Stimulated activated CD8-positive, alpha-beta memory T cell treated with anti-CD3 and anti-CD28 coated beads, Interleukin-15, amount 100 ng/mL, for 1 hour (primary cell): ENCODE measurements around the gene BABAM2.
"Not testable (repeated sequence)": the region's sequence is repeated elsewhere in the genome, so short reads cannot be mapped to it uniquely, and the experiment has no call there.

Experiments
- DNase-seq: peaks from one replicate; pipeline ENCODE4 v3.0.0-alpha.2; 2020; ENCODE audit warnings: low read depth

The BABAM2 gene

DNA sequence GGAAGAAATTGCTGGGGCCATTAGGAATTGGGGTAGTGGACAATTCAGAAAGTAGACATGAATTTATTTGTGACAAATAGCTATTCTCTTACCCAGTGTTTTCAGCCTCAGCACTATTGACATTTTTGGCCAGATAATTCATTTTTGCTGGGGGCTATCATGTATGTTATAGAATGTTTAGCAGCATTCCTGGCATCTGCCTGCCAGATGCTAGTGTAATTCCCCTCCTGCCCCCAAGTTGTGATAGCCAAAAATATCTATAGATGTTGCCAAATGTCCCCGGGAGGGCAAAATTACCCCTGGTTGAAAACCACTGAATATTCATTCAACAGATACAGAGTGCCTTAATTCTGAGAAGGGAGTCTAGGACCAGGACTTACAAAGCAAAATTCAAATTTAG, 183.6 kb downstream of the BABAM2 start:
- no peak for DNase-seq

DNA sequence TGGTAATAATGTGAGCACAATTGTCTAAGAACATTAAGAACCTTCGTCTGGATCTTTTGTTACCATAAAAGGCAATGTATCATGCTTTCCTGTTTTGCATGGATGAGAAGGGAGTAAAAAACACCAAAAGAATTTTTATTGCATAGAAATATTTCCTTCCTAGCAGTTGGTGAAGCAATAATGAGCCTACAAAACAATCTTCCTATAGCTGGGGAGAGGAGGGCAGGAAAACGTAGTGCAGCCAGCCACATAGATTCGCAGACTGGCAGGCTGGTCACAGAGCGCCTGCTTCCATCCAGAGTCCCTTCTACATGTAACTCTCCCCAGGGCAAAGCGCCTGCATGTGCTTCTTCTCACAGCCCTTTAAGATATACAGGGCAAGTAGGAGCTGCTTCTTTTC, 190.4 kb downstream of the BABAM2 start:
- no peak for DNase-seq

GRCh38 chr2:28082131-28082530, 191.6 kb downstream of the BABAM2 start:
- DNase-seq = no peak

GRCh38 chr2:28083476-28083875, 192.9 kb downstream of the BABAM2 start:
- DNase-seq = no peak

DNA sequence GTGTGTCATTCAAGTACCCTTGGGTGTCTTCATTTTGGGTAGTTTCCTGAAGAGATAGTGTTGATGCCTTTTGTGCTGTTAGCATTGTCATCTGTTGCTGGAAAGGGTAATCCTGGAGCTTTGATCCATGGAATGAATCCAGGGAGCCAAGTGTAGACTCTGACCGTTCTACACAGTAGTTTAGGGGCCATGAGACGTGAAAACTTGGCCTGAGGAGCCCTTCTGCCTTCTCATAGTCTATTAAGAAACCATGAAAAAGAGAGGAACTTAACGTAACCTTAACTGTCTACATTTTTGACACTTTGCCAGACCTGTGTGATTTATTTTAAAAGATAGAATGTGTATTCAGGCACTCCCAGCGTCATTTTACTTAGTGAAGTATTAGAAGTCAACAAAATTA, 194.0 kb downstream of the BABAM2 start:
- DNase-seq = no peak

GRCh38 chr2:28085201-28085600, 194.7 kb downstream of the BABAM2 start:
- no peak for DNase-seq

- no peak for DNase-seq
Measured at GRCh38 chr2:28086611-28087010, 196.1 kb downstream of the BABAM2 start.

- no peak for DNase-seq
Measured at GRCh38 chr2:28088970-28089369, 198.4 kb downstream of the BABAM2 start.

- DNase-seq = no peak
Measured at GRCh38 chr2:28089486-28089885, 199.0 kb downstream of the BABAM2 start.

DNA sequence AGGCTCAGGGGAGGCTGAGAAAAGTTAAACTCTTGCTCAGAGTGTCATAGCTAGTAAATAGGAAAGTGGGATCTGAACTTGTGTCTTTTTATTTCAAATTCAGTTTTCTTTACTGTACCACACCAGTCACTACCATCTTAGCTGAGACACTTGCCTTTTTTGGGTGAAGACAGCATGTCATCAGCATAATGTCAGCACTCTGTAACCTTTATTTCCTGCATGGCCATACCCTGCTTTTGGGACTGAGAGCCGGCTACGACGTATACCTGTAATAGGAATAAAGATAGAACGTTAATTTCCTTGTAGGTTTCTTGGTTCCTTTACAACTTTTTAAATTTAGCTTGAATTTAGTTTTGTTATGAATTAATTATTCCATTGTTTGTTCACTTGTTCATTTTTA, 202.8 kb downstream of the BABAM2 start:
- no peak for DNase-seq

- no peak for DNase-seq
Measured at GRCh38 chr2:28093768-28094167, 203.2 kb downstream of the BABAM2 start.

GRCh38 chr2:28094739-28095138, 204.2 kb downstream of the BABAM2 start:
- no peak for DNase-seq

- no peak for DNase-seq
Measured at GRCh38 chr2:28095622-28096021, 205.1 kb downstream of the BABAM2 start.

- no peak for DNase-seq
Measured at GRCh38 chr2:28096421-28096820, 205.9 kb downstream of the BABAM2 start.

- DNase-seq = no peak
Measured at GRCh38 chr2:28098501-28099225, 208.1 kb downstream of the BABAM2 start.

GRCh38 chr2:28101123-28101522, 210.6 kb downstream of the BABAM2 start:
- DNase-seq = no peak

GRCh38 chr2:28101892-28102291, 211.4 kb downstream of the BABAM2 start:
- DNase-seq = no peak

DNA sequence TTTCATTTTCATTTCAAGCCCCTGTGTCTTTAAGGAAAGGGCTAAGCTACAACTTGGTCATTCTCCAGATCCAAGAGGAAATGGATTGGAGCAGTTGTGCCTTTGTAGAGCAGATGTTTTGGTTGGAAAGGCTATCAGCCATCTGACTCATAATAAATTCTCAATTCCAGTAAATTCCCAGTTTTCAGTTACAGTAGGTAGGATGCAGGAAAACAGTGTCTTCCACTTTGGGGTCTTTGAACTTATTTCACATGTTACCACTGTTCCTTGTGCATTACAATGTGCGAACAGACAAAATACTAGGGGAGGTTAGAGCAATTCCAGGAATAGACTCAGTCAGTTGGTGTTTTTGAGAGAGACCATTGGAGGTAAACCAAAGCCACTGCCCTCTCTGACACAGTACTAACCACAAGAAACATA, 211.9 kb downstream of the BABAM2 start:
- no peak for DNase-seq

DNA sequence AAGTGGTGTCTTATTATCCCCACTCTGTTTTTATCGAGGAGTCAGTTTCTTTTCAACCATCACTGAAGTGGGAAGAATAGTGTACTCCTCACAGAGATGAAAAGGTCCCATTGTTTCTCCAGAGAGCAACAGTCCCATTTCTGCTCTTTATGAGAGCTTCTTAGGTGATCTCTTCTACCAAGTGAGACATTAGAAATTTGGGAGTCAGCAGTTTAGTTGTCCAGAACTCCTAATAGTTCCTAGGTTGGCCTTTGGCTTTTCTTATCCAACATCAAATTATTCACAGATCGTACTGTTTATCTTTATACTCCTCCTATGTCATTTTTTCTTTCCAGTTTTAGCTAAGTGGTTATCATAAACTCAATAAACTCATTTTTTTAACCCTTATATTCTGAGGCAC, 213.1 kb downstream of the BABAM2 start:
- no peak for DNase-seq

DNA sequence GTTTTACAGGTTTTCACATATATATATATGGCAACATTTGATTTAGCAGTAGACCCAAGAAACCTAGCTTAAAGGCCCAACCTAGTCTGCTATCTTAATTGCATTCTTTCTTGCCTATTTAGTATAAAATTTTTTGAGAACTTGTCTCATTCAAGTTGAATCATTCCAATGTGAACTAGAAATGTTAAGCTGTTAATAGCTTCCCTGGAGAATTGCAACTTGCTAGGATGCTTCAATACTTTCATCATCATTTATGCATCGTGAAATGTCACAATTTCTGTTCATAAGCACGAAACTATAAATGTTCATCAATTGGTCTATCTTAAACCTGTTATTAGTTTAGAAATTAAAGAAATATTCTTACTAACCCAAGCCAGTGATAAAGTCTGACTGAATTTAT, 217.6 kb downstream of the BABAM2 start:
- DNase-seq = no peak

- not testable (repeated sequence) for DNase-seq
Measured at GRCh38 chr2:28113771-28114170, 223.2 kb downstream of the BABAM2 start.

- DNase-seq = no peak
Measured at GRCh38 chr2:28117104-28117596, 226.6 kb downstream of the BABAM2 start.

DNA sequence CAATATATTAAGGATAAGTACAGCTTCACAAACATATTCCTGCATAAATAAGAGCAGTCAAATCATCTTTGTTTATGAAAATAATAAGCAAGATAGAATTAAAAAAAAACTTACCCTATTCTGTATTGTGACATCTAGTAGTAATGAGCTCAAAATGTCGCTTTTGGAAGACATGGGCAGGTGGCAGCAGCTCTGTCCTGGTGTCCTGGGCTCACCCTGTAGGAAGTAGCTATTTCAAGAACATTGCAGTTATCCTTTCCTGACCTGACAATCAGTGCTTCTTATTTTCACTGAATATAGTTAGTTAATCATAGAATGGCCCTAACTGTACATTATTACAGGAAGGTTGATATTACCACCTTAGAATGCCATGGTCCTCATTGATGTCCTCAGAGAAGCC, 229.1 kb downstream of the BABAM2 start:
- DNase-seq = no peak

DNA sequence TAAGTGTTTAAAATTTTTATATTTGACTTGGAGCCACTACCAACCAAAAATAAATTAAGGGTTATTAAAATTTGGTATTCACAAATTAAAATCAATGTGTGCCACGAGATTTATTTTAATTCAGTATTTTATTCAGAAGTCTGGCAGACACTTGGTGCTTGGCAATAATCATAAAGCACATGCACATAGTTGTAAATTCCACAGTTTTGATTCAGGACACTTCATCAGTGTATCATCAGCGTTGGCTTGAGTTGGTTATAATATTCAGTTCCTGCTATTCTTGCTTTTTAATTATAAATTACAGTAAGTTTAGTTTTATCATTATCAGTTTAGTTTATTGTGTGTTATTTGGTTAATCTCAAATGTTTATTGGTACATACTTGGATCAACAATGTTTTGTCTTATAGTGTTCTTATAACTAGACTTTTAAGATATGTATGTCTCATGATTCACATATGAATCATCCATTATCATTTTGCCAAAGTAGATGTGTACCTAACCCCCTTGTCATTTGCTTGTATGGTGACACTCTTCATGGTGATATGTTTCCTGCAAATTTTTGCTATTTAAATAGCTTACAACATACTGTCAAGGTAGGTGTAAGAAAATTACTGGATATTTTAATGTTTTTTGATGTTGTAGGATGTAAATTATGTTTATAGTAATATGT, 237.9 kb downstream of the BABAM2 start:
- DNase-seq = no peak
